Immature natural killer cell (primary cell): ENCODE results near the gene SGMS2. TPM values are rescaled to one million over a fixed set of nuclear protein-coding genes. Genes with fewer than 3 reads are reported as not detected.

Experiments used
- polyA plus RNA-seq, 3 donors: library from polyadenylated mRNA; unstranded; fragments of 300-500 nt; fragmentation: Illumina TruSeq; gene quantifications; one replicate each; pipeline ENCODE4 v1.2.3, GENCODE V29; 2021

The SGMS2 gene
- polyA plus RNA-seq, 3 donors from 2014 or later: 0.56 TPM; not detected in 2

Other genes with a start within 250 kb of the SGMS2 start
- gene PAPSS1, start 104.7 kb upstream of the SGMS2 start, polyA plus RNA-seq: 10 to 100 TPM; 24.1 to 61.9 (median 29.9) TPM
- gene CYP2U1, start 106.6 kb downstream of the SGMS2 start, polyA plus RNA-seq: 1 to 10 TPM; 4.0 to 4.9 (median 4.9) TPM
- 10 to 100 TPM; 33.0 to 42.8 (median 38.1) TPM for gene HADH, start 165.0 kb downstream of the SGMS2 start, polyA plus RNA-seq